ENCODE measurements around the gene MCEMP1.

DNA sequence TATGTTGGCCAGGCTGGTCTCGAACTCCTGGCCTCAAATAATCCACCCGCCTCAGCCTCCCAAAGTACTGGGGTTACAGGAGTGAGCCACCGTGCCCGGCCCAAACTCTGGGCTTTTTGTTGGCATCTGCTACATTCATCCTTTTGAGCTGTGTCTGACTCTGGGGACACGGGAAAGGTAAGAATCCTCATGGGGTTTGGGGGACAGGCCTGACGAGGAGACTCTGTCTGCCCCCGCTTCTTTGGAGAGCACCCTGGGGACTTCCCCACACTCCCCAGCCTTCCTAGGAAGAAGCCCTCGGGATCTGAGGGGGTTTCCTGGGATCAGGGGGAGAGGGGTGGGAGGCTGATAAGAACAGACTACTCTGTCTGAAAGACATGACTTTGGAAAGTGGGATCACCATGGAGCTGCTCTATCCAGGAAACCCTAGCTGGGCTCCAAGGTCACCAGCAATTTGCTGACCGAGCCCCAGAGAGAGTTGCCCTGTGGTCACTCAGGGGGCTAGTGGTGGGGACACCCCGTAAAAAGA is 33.1 kb downstream of the MCEMP1 start:
- TF ChIP-seq, protein P1, sequence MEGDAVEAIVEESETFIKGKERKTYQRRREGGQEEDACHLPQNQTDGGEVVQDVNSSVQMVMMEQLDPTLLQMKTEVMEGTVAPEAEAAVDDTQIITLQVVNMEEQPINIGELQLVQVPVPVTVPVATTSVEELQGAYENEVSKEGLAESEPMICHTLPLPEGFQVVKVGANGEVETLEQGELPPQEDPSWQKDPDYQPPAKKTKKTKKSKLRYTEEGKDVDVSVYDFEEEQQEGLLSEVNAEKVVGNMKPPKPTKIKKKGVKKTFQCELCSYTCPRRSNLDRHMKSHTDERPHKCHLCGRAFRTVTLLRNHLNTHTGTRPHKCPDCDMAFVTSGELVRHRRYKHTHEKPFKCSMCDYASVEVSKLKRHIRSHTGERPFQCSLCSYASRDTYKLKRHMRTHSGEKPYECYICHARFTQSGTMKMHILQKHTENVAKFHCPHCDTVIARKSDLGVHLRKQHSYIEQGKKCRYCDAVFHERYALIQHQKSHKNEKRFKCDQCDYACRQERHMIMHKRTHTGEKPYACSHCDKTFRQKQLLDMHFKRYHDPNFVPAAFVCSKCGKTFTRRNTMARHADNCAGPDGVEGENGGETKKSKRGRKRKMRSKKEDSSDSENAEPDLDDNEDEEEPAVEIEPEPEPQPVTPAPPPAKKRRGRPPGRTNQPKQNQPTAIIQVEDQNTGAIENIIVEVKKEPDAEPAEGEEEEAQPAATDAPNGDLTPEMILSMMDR (IDR thresholded peaks at IDR 0.05) = no peak
- TF ChIP-seq POLR2A (IDR thresholded peaks at IDR 0.05) = no peak
